Measurements from ENCODE around the gene CTSO. TPM values are rescaled to one million over a fixed set of nuclear protein-coding genes. Genes with fewer than 3 reads are reported as not detected.

Gene CTSO
- total RNA-seq, 1 donor from 2014 or later: 12.9 TPM

DNA sequence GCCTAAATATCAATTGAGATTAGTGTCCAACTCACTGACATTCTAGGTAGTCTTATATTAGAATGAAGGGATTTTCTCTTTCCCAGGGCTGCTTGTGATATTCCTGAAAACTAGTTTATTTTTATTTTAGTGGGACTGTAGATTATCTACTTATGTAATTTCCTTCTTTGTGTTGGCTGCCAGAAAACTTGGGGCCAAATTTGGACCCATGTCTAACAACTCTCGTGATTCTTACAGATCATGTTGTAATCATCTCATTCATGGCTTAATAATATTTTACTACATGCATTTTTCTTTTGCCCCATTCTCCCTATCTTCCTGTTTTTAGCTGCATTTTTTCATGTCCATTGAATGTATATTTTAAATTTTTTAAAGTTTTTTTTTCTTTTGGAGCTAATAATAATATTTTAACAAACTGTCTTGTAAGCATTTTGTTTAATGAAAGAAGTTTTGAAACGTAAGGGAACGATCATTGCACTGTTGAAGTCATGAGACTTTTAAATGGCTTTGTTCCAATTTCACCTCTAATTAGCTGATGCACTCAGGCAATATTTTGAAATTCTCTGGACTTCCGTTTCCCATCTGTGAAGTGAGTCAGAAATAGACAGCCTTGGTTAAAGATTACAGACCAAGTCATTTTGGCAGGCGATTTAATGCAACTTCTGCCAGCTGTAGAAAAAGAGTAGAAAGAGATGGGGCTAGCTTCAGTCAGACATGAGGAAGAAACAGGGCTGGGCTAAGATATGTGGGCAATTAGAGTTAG, 64.5 kb downstream of the CTSO start:
- ATAC-seq (ENCODE audit: low read depth): no peak
- no peak for TF ChIP-seq CTCF (IDR thresholded peaks at IDR 0.05)
- Mint-ChIP-seq H3K4me1 (no peaks in the 10 kb centered on the region), H3K4me3 (no peak overlapping the region), H3K9me3 (no peaks in the 10 kb centered on the region), H3K27ac (no peak overlapping the region), H3K27me3 (no peaks in the 10 kb centered on the region), H3K36me3 (ENCODE audit: low read depth) (no peaks in the 10 kb centered on the region)
- CTCF ChIA-PET: interaction anchor here (0.6 kb wide), 1 partner anchor 321 kb away, joined by 4 read pairs; no protein-coding TSS in a partner anchor
- DNase-seq: no peak
- intact Hi-C loops (cut with micrococcal nuclease): no loop called here
- POLR2A ChIA-PET: no interaction called here

- H3K27ac Mint-ChIP-seq: no peak overlapping the region
- no peaks in the 10 kb centered on the region for H3K27me3 Mint-ChIP-seq
- H3K36me3 Mint-ChIP-seq (ENCODE audit: low read depth): no peaks in the 10 kb centered on the region
- H3K9me3 Mint-ChIP-seq: no peaks in the 10 kb centered on the region
- intact Hi-C loops (cut with micrococcal nuclease): no loop called here
- POLR2A ChIA-PET: no interaction called here
- TF ChIP-seq CTCF (IDR thresholded peaks at IDR 0.05): no peak
- H3K4me1 Mint-ChIP-seq: no peaks in the 10 kb centered on the region
- no peak for ATAC-seq (ENCODE audit: low read depth)
- CTCF ChIA-PET: no interaction called here
- DNase-seq: no peak
- H3K4me3 Mint-ChIP-seq: no peak overlapping the region
Measured at GRCh38 chr4:155887847-155888570, 65.7 kb downstream of the CTSO start.

GRCh38 chr4:155887045-155887444, 66.6 kb downstream of the CTSO start:
- no peaks in the 10 kb centered on the region for H3K4me1 Mint-ChIP-seq
- no peak for DNase-seq
- no peak overlapping the region for H3K27ac Mint-ChIP-seq
- CTCF ChIA-PET: no interaction called here
- ATAC-seq (ENCODE audit: low read depth): no peak
- no peak overlapping the region for H3K4me3 Mint-ChIP-seq
- no peaks in the 10 kb centered on the region for H3K36me3 Mint-ChIP-seq (ENCODE audit: low read depth)
- POLR2A ChIA-PET: no interaction called here
- intact Hi-C loops (cut with micrococcal nuclease): no loop called here
- H3K9me3 Mint-ChIP-seq: no peaks in the 10 kb centered on the region
- no peaks in the 10 kb centered on the region for H3K27me3 Mint-ChIP-seq
- no peak for TF ChIP-seq CTCF (IDR thresholded peaks at IDR 0.05)

DNA sequence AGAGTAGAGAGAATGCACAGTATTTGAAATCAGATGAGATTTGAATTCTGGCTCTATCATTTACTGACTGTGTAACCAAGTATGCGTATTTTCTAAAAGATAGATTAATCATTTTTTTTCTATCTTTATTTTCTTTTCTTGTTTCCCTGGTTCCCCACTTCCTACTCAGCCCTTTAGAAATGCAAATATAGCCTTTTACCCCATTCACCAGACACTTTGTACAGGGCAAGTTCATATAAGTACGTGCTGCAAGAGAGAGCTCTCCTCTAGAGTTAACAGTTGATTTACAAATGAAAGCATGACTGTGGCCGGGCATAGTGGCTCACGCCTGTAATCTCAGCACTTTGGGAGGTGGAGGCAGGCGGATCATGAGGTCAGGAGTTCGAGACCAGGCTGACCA, 68.0 kb downstream of the CTSO start:
- ATAC-seq (ENCODE audit: low read depth): no peak
- Mint-ChIP-seq H3K4me3 (no peak overlapping the region), H3K27me3 (no peaks in the 10 kb centered on the region), H3K27ac (no peak overlapping the region), H3K4me1 (no peaks in the 10 kb centered on the region), H3K36me3 (ENCODE audit: low read depth) (no peaks in the 10 kb centered on the region), H3K9me3 (no peaks in the 10 kb centered on the region)
- no peak for TF ChIP-seq CTCF (IDR thresholded peaks at IDR 0.05)
- POLR2A ChIA-PET: no interaction called here
- CTCF ChIA-PET: no interaction called here
- DNase-seq: no peak
- intact Hi-C loops (cut with micrococcal nuclease): no loop called here

DNA sequence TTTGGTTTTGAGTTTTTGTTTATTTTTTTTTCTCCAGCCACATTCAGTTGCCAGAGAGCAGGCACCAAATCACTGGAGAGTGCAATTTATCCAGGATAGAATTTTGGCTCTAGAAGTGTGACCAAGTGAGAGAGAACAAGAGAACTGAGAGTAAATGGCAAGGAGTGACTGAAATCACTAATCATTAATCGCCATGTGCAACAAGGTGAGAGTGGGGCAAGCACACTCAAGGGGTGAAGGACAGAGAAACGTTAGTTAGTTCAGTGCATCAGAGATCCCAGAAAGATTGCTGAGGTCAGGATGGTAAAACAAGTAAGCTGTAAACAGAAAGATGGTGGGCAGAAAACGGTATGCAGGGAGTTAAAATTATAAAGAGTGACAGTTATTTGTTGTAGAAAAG, 69.8 kb downstream of the CTSO start:
- no peak for DNase-seq
- ChIA-PET POLR2A (no interaction called here), CTCF (no interaction called here)
- TF ChIP-seq CTCF (IDR thresholded peaks at IDR 0.05): no peak
- no peaks in the 10 kb centered on the region for H3K27me3 Mint-ChIP-seq
- ATAC-seq (ENCODE audit: low read depth): no peak
- no peaks in the 10 kb centered on the region for H3K4me1 Mint-ChIP-seq
- intact Hi-C loops (cut with micrococcal nuclease): no loop called here
- H3K4me3 Mint-ChIP-seq: no peak overlapping the region
- no peaks in the 10 kb centered on the region for H3K36me3 Mint-ChIP-seq (ENCODE audit: low read depth)
- H3K9me3 Mint-ChIP-seq: no peaks in the 10 kb centered on the region
- no peak overlapping the region for H3K27ac Mint-ChIP-seq
